ENCODE results near the gene CACNA1G.
A peak's percentile ranks its signal among the peaks of the same experiment; 100 is the strongest.

Gene CACNA1G

GRCh38 chr17:50614471-50615051 is 54.0 kb downstream of the CACNA1G start:
- H3K79me1 ChIP-seq (ENCODE audit: low read length) = no peaks in the 10 kb centered on the region
- H4K5ac ChIP-seq (ENCODE audit: low read length) = no peak overlapping the region
- H3K36me3 ChIP-seq (ENCODE audit: control insufficient read depth, insufficient read depth, low read length) = no peaks in the 10 kb centered on the region
- H2BK15ac ChIP-seq (replicated peaks; ENCODE audit: low read depth) = no peak overlapping the region
- WGBS (ENCODE audit: extremely low coverage, insufficient coverage, low lambda C conversion rate) = no CpG with 5 or more reads among the region's 11 CpGs
- H3K56ac ChIP-seq (ENCODE audit: low read length) = no peak overlapping the region
- no peak overlapping the region for H2AK5ac ChIP-seq (ENCODE audit: low read length)
- H4K8ac ChIP-seq (ENCODE audit: low read depth, low read length) = no peak overlapping the region
- no peak overlapping the region for H3K4ac ChIP-seq (ENCODE audit: low read depth, low read length)
- H2BK120ac ChIP-seq (ENCODE audit: low read depth, low read length) = no peak overlapping the region
- H3K79me2 ChIP-seq (ENCODE audit: control insufficient read depth, insufficient read depth, low read length) = no peaks in the 10 kb centered on the region
- no peaks in the 10 kb centered on the region for H3K27me3 ChIP-seq (ENCODE audit: insufficient read depth, low read length, poor library complexity)
- no peak overlapping the region for H3K4me2 ChIP-seq (ENCODE audit: low read length)
- no peak overlapping the region for H3K23ac ChIP-seq (ENCODE audit: low read length)
- DNase-seq = no peak
- H3K4me1 ChIP-seq (ENCODE audit: control insufficient read depth, low read depth, low read length) = no peaks in the 10 kb centered on the region
- no peak overlapping the region for H3K27ac ChIP-seq (ENCODE audit: low read depth, low read length)
- H3K4me3 ChIP-seq (ENCODE audit: low read length) = no peak overlapping the region
- H3K18ac ChIP-seq (ENCODE audit: low read length) = no peak overlapping the region
- H2BK5ac ChIP-seq (ENCODE audit: low read length) = no peak overlapping the region
- H3K9ac ChIP-seq (ENCODE audit: low read length) = no peak overlapping the region

GRCh38 chr17:50615828-50616227 is 55.3 kb downstream of the CACNA1G start:
- no peak for DNase-seq
- no peak overlapping the region for H3K4ac ChIP-seq (ENCODE audit: low read depth, low read length)
- H3K18ac ChIP-seq (ENCODE audit: low read length) = no peak overlapping the region
- H3K36me3 ChIP-seq (ENCODE audit: control insufficient read depth, insufficient read depth, low read length) = no peaks in the 10 kb centered on the region
- no peak overlapping the region for H2BK120ac ChIP-seq (ENCODE audit: low read depth, low read length)
- H3K79me2 ChIP-seq (ENCODE audit: control insufficient read depth, insufficient read depth, low read length) = no peaks in the 10 kb centered on the region
- no CpG with 5 or more reads among the region's 7 CpGs for WGBS (ENCODE audit: extremely low coverage, insufficient coverage, low lambda C conversion rate)
- no peak overlapping the region for H2BK5ac ChIP-seq (ENCODE audit: low read length)
- H2BK15ac ChIP-seq (replicated peaks; ENCODE audit: low read depth) = no peak overlapping the region
- H2AK5ac ChIP-seq (ENCODE audit: low read length) = no peak overlapping the region
- H3K27me3 ChIP-seq (ENCODE audit: insufficient read depth, low read length, poor library complexity) = no peaks in the 10 kb centered on the region
- H3K27ac ChIP-seq (ENCODE audit: low read depth, low read length) = no peak overlapping the region
- H3K9ac ChIP-seq (ENCODE audit: low read length) = no peak overlapping the region
- no peak overlapping the region for H3K23ac ChIP-seq (ENCODE audit: low read length)
- no peak overlapping the region for H4K5ac ChIP-seq (ENCODE audit: low read length)
- no peak overlapping the region for H3K4me2 ChIP-seq (ENCODE audit: low read length)
- H4K8ac ChIP-seq (ENCODE audit: low read depth, low read length) = no peak overlapping the region
- H3K4me1 ChIP-seq (ENCODE audit: control insufficient read depth, low read depth, low read length) = peaks cover 2% of the 10 kb centered on the region
- H3K56ac ChIP-seq (ENCODE audit: low read length) = no peak overlapping the region
- H3K79me1 ChIP-seq (ENCODE audit: low read length) = no peaks in the 10 kb centered on the region
- no peak overlapping the region for H3K4me3 ChIP-seq (ENCODE audit: low read length)

- Histone ChIP-seq H3K79me1 (ENCODE audit: low read length) (no peaks in the 10 kb centered on the region), H2BK15ac (replicated peaks; ENCODE audit: low read depth) (no peak overlapping the region)
- WGBS (ENCODE audit: extremely low coverage, insufficient coverage, low lambda C conversion rate) = no CpG with 5 or more reads among the region's 4 CpGs
Observed at GRCh38 chr17:50618300-50618699, 57.8 kb downstream of the CACNA1G start.

GRCh38 chr17:50618941-50619340 is 58.4 kb downstream of the CACNA1G start:
- Histone ChIP-seq H4K8ac (ENCODE audit: low read depth, low read length) (no peak overlapping the region), H2BK5ac (ENCODE audit: low read length) (no peak overlapping the region), H3K4me3 (ENCODE audit: low read length) (no peak overlapping the region), H3K36me3 (ENCODE audit: control insufficient read depth, insufficient read depth, low read length) (no peaks in the 10 kb centered on the region), H3K79me2 (ENCODE audit: control insufficient read depth, insufficient read depth, low read length) (no peaks in the 10 kb centered on the region), H3K27ac (ENCODE audit: low read depth, low read length) (no peak overlapping the region), H3K79me1 (ENCODE audit: low read length) (no peaks in the 10 kb centered on the region), H3K9ac (ENCODE audit: low read length) (no peak overlapping the region), H2BK15ac (replicated peaks; ENCODE audit: low read depth) (no peak overlapping the region), H3K56ac (ENCODE audit: low read length) (no peak overlapping the region), H3K27me3 (ENCODE audit: insufficient read depth, low read length, poor library complexity) (no peaks in the 10 kb centered on the region), H3K4me2 (ENCODE audit: low read length) (no peak overlapping the region), H3K4me1 (ENCODE audit: control insufficient read depth, low read depth, low read length) (peaks cover 9% of the 10 kb centered on the region), H3K23ac (ENCODE audit: low read length) (no peak overlapping the region), H3K18ac (ENCODE audit: low read length) (no peak overlapping the region), H3K4ac (ENCODE audit: low read depth, low read length) (no peak overlapping the region), H2BK120ac (ENCODE audit: low read depth, low read length) (no peak overlapping the region), H4K5ac (ENCODE audit: low read length) (no peak overlapping the region), H2AK5ac (ENCODE audit: low read length) (no peak overlapping the region)
- no peak for DNase-seq
- WGBS (ENCODE audit: extremely low coverage, insufficient coverage, low lambda C conversion rate) = no CpG with 5 or more reads among the region's 11 CpGs

More at GRCh38 chr17:50618300-50618699, 57.8 kb downstream of the CACNA1G start:
- no peaks in the 10 kb centered on the region for H3K36me3 ChIP-seq (ENCODE audit: control insufficient read depth, insufficient read depth, low read length)
- H3K9ac ChIP-seq (ENCODE audit: low read length) = no peak overlapping the region
- no peak overlapping the region for H3K23ac ChIP-seq (ENCODE audit: low read length)
- H3K4me3 ChIP-seq (ENCODE audit: low read length) = no peak overlapping the region
- no peak overlapping the region for H2BK5ac ChIP-seq (ENCODE audit: low read length)
- no peak overlapping the region for H3K4me2 ChIP-seq (ENCODE audit: low read length)
- H2BK120ac ChIP-seq (ENCODE audit: low read depth, low read length) = no peak overlapping the region
- no peak overlapping the region for H3K4ac ChIP-seq (ENCODE audit: low read depth, low read length)
- peaks cover 9% of the 10 kb centered on the region for H3K4me1 ChIP-seq (ENCODE audit: control insufficient read depth, low read depth, low read length)
- H3K79me2 ChIP-seq (ENCODE audit: control insufficient read depth, insufficient read depth, low read length) = no peaks in the 10 kb centered on the region
- no peak for DNase-seq
- H3K18ac ChIP-seq (ENCODE audit: low read length) = no peak overlapping the region
- H3K27ac ChIP-seq (ENCODE audit: low read depth, low read length) = no peak overlapping the region
- no peak overlapping the region for H4K5ac ChIP-seq (ENCODE audit: low read length)
- H3K56ac ChIP-seq (ENCODE audit: low read length) = no peak overlapping the region
- H4K8ac ChIP-seq (ENCODE audit: low read depth, low read length) = no peak overlapping the region
- no peak overlapping the region for H2AK5ac ChIP-seq (ENCODE audit: low read length)
- no peaks in the 10 kb centered on the region for H3K27me3 ChIP-seq (ENCODE audit: insufficient read depth, low read length, poor library complexity)

- Histone ChIP-seq H4K5ac (ENCODE audit: low read length) (no peak overlapping the region), H2BK5ac (ENCODE audit: low read length) (no peak overlapping the region), H3K4ac (ENCODE audit: low read depth, low read length) (no peak overlapping the region), H3K4me1 (ENCODE audit: control insufficient read depth, low read depth, low read length) (peaks cover 9% of the 10 kb centered on the region), H3K36me3 (ENCODE audit: control insufficient read depth, insufficient read depth, low read length) (no peaks in the 10 kb centered on the region), H3K23ac (ENCODE audit: low read length) (no peak overlapping the region), H2AK5ac (ENCODE audit: low read length) (no peak overlapping the region), H3K79me2 (ENCODE audit: control insufficient read depth, insufficient read depth, low read length) (no peaks in the 10 kb centered on the region), H4K8ac (ENCODE audit: low read depth, low read length) (no peak overlapping the region), H2BK120ac (ENCODE audit: low read depth, low read length) (no peak overlapping the region), H3K79me1 (ENCODE audit: low read length) (no peaks in the 10 kb centered on the region), H2BK15ac (replicated peaks; ENCODE audit: low read depth) (no peak overlapping the region), H3K4me3 (ENCODE audit: low read length) (no peak overlapping the region), H3K9ac (ENCODE audit: low read length) (no peak overlapping the region), H3K27ac (ENCODE audit: low read depth, low read length) (no peak overlapping the region), H3K56ac (ENCODE audit: low read length) (peak overlapping the region; percentile 45), H3K27me3 (ENCODE audit: insufficient read depth, low read length, poor library complexity) (no peaks in the 10 kb centered on the region), H3K18ac (ENCODE audit: low read length) (no peak overlapping the region), H3K4me2 (ENCODE audit: low read length) (no peak overlapping the region)
- WGBS (ENCODE audit: extremely low coverage, insufficient coverage, low lambda C conversion rate) = no CpG with 5 or more reads among the region's 7 CpGs
- no peak for DNase-seq
Observed at GRCh38 chr17:50619489-50619888, 59.0 kb downstream of the CACNA1G start.

- H3K9ac ChIP-seq (ENCODE audit: low read length) = no peak overlapping the region
- H3K4me3 ChIP-seq (ENCODE audit: low read length) = no peak overlapping the region
- H3K79me1 ChIP-seq (ENCODE audit: low read length) = no peaks in the 10 kb centered on the region
- no peak overlapping the region for H3K23ac ChIP-seq (ENCODE audit: low read length)
- H3K27me3 ChIP-seq (ENCODE audit: insufficient read depth, low read length, poor library complexity) = no peaks in the 10 kb centered on the region
- peak overlapping the region; percentile 36 for H3K56ac ChIP-seq (ENCODE audit: low read length)
- no peak overlapping the region for H3K4me2 ChIP-seq (ENCODE audit: low read length)
- H3K79me2 ChIP-seq (ENCODE audit: control insufficient read depth, insufficient read depth, low read length) = no peaks in the 10 kb centered on the region
- no peak overlapping the region for H4K5ac ChIP-seq (ENCODE audit: low read length)
- no peak overlapping the region for H3K18ac ChIP-seq (ENCODE audit: low read length)
- no peaks in the 10 kb centered on the region for H3K36me3 ChIP-seq (ENCODE audit: control insufficient read depth, insufficient read depth, low read length)
- DNase-seq = no peak
- H3K4ac ChIP-seq (ENCODE audit: low read depth, low read length) = no peak overlapping the region
- no CpG with 5 or more reads among the region's 5 CpGs for WGBS (ENCODE audit: extremely low coverage, insufficient coverage, low lambda C conversion rate)
- no peak overlapping the region for H3K27ac ChIP-seq (ENCODE audit: low read depth, low read length)
- peaks cover 9% of the 10 kb centered on the region for H3K4me1 ChIP-seq (ENCODE audit: control insufficient read depth, low read depth, low read length)
- no peak overlapping the region for H2BK5ac ChIP-seq (ENCODE audit: low read length)
- H2BK120ac ChIP-seq (ENCODE audit: low read depth, low read length) = no peak overlapping the region
- H2AK5ac ChIP-seq (ENCODE audit: low read length) = no peak overlapping the region
- H2BK15ac ChIP-seq (replicated peaks; ENCODE audit: low read depth) = no peak overlapping the region
- no peak overlapping the region for H4K8ac ChIP-seq (ENCODE audit: low read depth, low read length)
Observed at GRCh38 chr17:50620237-50620636, 59.7 kb downstream of the CACNA1G start.

Data from mesendoderm (in vitro differentiated cells).